NT2/D1 (cell line): ENCODE results near the gene SNED1.

Experiments used
- DNase-seq: peaks from one replicate; pipeline ENCODE4 v3.0.0-alpha.2; 2011; ENCODE audit warnings: low read depth, low spot score
- H3K27me3 ChIP-seq: 2 replicates; pipeline ENCODE4 v1.6.0; 2011; ENCODE audit warnings: mild to moderate bottlenecking; ENCODE audit not compliant: insufficient read length, insufficient read depth
- H3K36me3 ChIP-seq: 2 replicates; pipeline ENCODE4 v1.6.1; 2011; ENCODE audit warnings: mild to moderate bottlenecking, low read length, mixed read lengths; ENCODE audit not compliant: insufficient read depth, insufficient read length
- H3K4me1 ChIP-seq: 2 replicates; pipeline ENCODE4 v1.5.1; 2011; ENCODE audit not compliant: insufficient read depth, insufficient read length
- H3K4me3 ChIP-seq: 2 replicates; pipeline ENCODE4 v1.5.1; 2011; ENCODE audit warnings: low read depth; ENCODE audit not compliant: insufficient read length
- H3K9ac ChIP-seq: 2 replicates; pipeline ENCODE4 v1.6.0; 2011; ENCODE audit warnings: low read depth; ENCODE audit not compliant: insufficient read length
- H3K9me3 ChIP-seq: 2 replicates; pipeline ENCODE4 v1.5.1; 2011; ENCODE audit warnings: mild to moderate bottlenecking, low read length; ENCODE audit not compliant: insufficient read depth
- SUZ12 ChIP-seq: IDR thresholded peaks from 2 replicates; pipeline ENCODE4 v1.6.1; 2011; ENCODE audit not compliant: insufficient read length, insufficient read depth; ENCODE audit errors: extremely low read depth
- YY1 ChIP-seq: IDR thresholded peaks from 2 replicates; pipeline ENCODE4 v1.6.1; 2011; ENCODE audit not compliant: insufficient read length, insufficient read depth
- ZNF274 ChIP-seq: IDR thresholded peaks from 2 replicates; pipeline ENCODE4 v1.6.1; 2011; ENCODE audit warnings: mild to moderate bottlenecking, low read depth, low read length

The SNED1 gene

DNA sequence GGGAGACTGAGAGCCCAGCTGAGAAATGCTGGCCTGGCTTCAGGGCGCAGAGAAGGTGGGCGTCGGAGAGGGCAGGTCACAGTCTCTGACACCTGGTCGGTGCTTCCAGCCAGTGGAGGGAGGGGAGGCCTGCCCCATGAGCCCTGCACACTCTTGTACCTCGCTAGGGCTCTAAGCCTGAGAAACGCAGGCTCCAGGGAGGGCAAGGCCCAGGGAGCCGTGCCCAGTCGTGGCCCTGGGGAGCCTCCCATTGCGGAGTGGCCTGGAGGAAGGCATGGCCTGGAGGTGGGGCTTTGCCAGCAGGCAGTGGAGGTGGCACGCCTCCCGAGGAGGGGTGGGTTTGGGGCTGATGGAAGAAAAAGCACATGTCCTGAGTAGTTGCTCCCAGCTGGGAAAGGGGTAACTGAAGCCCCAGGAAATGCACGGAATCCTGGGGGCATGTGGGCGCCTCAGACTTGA lies 64.7 kb downstream of the SNED1 start:
- no peaks in the 10 kb centered on the region for H3K36me3 ChIP-seq
- no peaks in the 10 kb centered on the region for H3K27me3 ChIP-seq
- H3K4me3 ChIP-seq = no peak overlapping the region
- 0 out of 2 replicates have a peak, but pooled peaks cover 4% of the 10 kb centered on the region for H3K9me3 ChIP-seq
- no peak for DNase-seq
- H3K4me1 ChIP-seq = peaks cover 8% of the 10 kb centered on the region
- peak overlapping the region; percentile 46 for H3K9ac ChIP-seq
- no peak for TF ChIP-seq SUZ12
- no peak for TF ChIP-seq ZNF274
- no peak for TF ChIP-seq YY1

DNA sequence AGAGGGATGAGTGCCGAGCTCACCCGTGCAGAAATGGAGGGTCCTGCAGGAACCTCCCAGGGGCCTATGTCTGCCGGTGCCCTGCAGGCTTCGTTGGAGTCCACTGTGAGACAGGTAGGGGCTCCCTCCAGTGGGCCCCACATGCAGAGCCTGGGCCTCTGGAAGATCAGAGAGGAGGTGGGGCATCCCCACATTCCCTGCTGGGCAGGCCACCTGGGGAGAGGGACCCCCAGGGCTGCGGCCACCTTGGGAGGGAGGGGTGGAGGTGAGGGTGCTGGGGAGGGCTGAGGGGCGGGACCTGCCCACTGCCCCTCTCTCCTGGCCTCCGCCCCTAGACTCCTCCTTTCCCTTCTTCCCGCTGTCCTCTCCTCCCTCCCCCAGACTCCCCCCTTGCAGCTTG lies 65.2 kb downstream of the SNED1 start:
- no peaks in the 10 kb centered on the region for H3K27me3 ChIP-seq
- H3K9ac ChIP-seq = no peak overlapping the region
- H3K36me3 ChIP-seq = no peaks in the 10 kb centered on the region
- H3K9me3 ChIP-seq = 0 out of 2 replicates have a peak, but pooled peaks cover 4% of the 10 kb centered on the region
- no peak for DNase-seq
- H3K4me3 ChIP-seq = no peak overlapping the region
- peaks cover 8% of the 10 kb centered on the region for H3K4me1 ChIP-seq
- TF ChIP-seq SUZ12 (no peak), ZNF274 (no peak), YY1 (no peak)

GRCh38 chr2:241064008-241064801 lies 65.8 kb downstream of the SNED1 start:
- H3K4me3 ChIP-seq = no peak overlapping the region
- H3K9ac ChIP-seq = no peak overlapping the region
- H3K27me3 ChIP-seq = no peaks in the 10 kb centered on the region
- H3K9me3 ChIP-seq = no peaks in the 10 kb centered on the region
- H3K36me3 ChIP-seq = no peaks in the 10 kb centered on the region
- DNase-seq = no peak
- TF ChIP-seq ZNF274 (no peak), YY1 (no peak), SUZ12 (no peak)
- peaks cover 8% of the 10 kb centered on the region for H3K4me1 ChIP-seq

- TF ChIP-seq YY1 = no peak
- Histone ChIP-seq H3K4me3 (no peak overlapping the region), H3K9me3 (no peaks in the 10 kb centered on the region)
Measured at GRCh38 chr2:241064802-241065354, 66.5 kb downstream of the SNED1 start.

GRCh38 chr2:241065355-241065803 lies 67.0 kb downstream of the SNED1 start:
- H3K4me3 ChIP-seq = no peak overlapping the region
- TF ChIP-seq YY1 = no peak
- TF ChIP-seq SUZ12 = no peak
- TF ChIP-seq ZNF274 = no peak
- H3K27me3 ChIP-seq = no peaks in the 10 kb centered on the region
- H3K9me3 ChIP-seq = no peaks in the 10 kb centered on the region
- DNase-seq = no peak
- no peaks in the 10 kb centered on the region for H3K36me3 ChIP-seq
- no peak overlapping the region for H3K9ac ChIP-seq
- H3K4me1 ChIP-seq = peaks cover 8% of the 10 kb centered on the region

More at GRCh38 chr2:241064802-241065354, 66.5 kb downstream of the SNED1 start:
- H3K4me1 ChIP-seq = peaks cover 8% of the 10 kb centered on the region
- no peak for DNase-seq
- H3K27me3 ChIP-seq = no peaks in the 10 kb centered on the region
- no peak overlapping the region for H3K9ac ChIP-seq
- no peaks in the 10 kb centered on the region for H3K36me3 ChIP-seq

- no peak for DNase-seq
- Histone ChIP-seq H3K4me1 (peaks cover 8% of the 10 kb centered on the region), H3K27me3 (no peaks in the 10 kb centered on the region), H3K36me3 (no peaks in the 10 kb centered on the region), H3K9ac (no peak overlapping the region), H3K9me3 (no peaks in the 10 kb centered on the region), H3K4me3 (no peak overlapping the region)
- TF ChIP-seq SUZ12 = no peak
- no peak for TF ChIP-seq ZNF274
- TF ChIP-seq YY1 = no peak
Measured at GRCh38 chr2:241066171-241066892, 67.9 kb downstream of the SNED1 start.

DNA sequence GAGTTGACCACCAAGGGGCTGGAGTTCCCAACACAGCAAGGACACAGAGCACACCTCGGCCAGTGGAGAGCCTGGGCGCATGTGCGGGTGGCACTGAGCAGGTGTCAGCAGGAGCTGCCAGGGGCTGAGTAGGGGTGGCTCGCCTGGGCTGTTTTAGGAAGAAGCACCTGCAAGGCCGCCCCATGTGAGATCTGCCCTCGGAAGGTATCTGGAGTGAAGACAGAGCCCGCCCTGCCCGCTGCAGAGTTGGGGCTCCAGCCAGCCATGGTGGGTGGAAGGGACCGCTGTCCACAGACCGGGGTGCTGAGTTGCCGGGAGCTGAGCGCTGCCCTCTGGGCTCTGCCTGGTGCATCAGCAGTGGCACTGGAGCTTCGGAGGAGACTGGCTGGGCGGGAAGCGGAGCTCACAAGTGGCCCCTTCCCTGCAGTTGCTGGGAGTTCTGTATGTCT lies 68.5 kb downstream of the SNED1 start:
- peaks cover 8% of the 10 kb centered on the region for H3K4me1 ChIP-seq
- H3K36me3 ChIP-seq = no peaks in the 10 kb centered on the region
- TF ChIP-seq YY1 (no peak), SUZ12 (no peak), ZNF274 (no peak)
- no peaks in the 10 kb centered on the region for H3K27me3 ChIP-seq
- no peak for DNase-seq
- H3K9ac ChIP-seq = no peak overlapping the region
- H3K4me3 ChIP-seq = no peak overlapping the region
- no peaks in the 10 kb centered on the region for H3K9me3 ChIP-seq
